Panc1 (cell line): Measurements from ENCODE around the gene SCUBE2. TPM values are rescaled to one million over a fixed set of nuclear protein-coding genes. Genes with fewer than 3 reads are reported as not detected.

Experiments
- ATAC-seq: fragments of 200-7000 bp; cut with Tn5 transposase; 2 replicates; pipeline ENCODE4 v1.9.1; 2020; ENCODE audit warnings: mild to moderate bottlenecking, moderate library complexity
- BruUV-seq: library from RNA; stranded (reverse); fragments of 400-500 nt; replicated peaks from 2 replicates; lab custom pipeline; 2021; lab: Mats Ljungman, UMichigan
- CTCF ChIA-PET: fragments of 300-600 bp; sonication (Branson Sonifier 250); formaldehyde crosslinking; loops from one replicate; lab custom pipeline; 2022; ENCODE audit warnings: antibody characterized with exemption; lab: Charles Lee
- POLR2A ChIA-PET: fragments of 300-600 bp; sonication (Branson Sonifier 250); formaldehyde crosslinking; loops from one replicate; lab custom pipeline; 2022; ENCODE audit warnings: antibody characterized with exemption; lab: Charles Lee
- DNase-seq: peaks from one replicate; pipeline ENCODE4 v3.0.0-alpha.2; 2010; ENCODE audit warnings: low read depth, low spot score
- H3K27ac ChIP-seq: 2 replicates; pipeline ENCODE4 v1.5.1; 2011; ENCODE audit warnings: mild to moderate bottlenecking, low read length, inconsistent platforms
- H3K27me3 ChIP-seq: fragments of 200-500 bp; sonication (Bioruptor generic); 2 replicates; pipeline ENCODE4 v1.6.0; 2014; ENCODE audit warnings: low read length, inconsistent platforms; ENCODE audit not compliant: control insufficient read depth, insufficient read depth
- H3K36me3 ChIP-seq: fragments of 200-500 bp; sonication (Bioruptor generic); 2 replicates; pipeline ENCODE4 v1.5.1; 2014; ENCODE audit warnings: inconsistent platforms, mild to moderate bottlenecking, low read length, moderate library complexity; ENCODE audit not compliant: control insufficient read depth, insufficient read depth
- H3K4me1 ChIP-seq: 2 replicates; pipeline ENCODE4 v1.5.1; 2011; ENCODE audit warnings: inconsistent platforms, mild to moderate bottlenecking, low read length, moderate library complexity; ENCODE audit not compliant: control insufficient read depth, insufficient read depth
- H3K4me3 ChIP-seq, 2 experiments: 2 replicates each; pipeline ENCODE4 v1.5.1; 2011 to 2012; ENCODE audit warnings: low read depth in 2 of 2, low read length in 2 of 2, mild to moderate bottlenecking in 2 of 2, inconsistent platforms in 1 of 2, moderate library complexity in 1 of 2
- H3K9me3 ChIP-seq: fragments of 200-500 bp; sonication (Bioruptor generic); 2 replicates; pipeline ENCODE4 v1.5.1; 2014; ENCODE audit warnings: low read depth, mild to moderate bottlenecking, inconsistent platforms, low read length, moderate library complexity; ENCODE audit not compliant: control insufficient read depth, insufficient read depth
- CTCF ChIP-seq: fragments of 450-650 bp; IDR thresholded peaks from 2 replicates; pipeline ENCODE4 v1.5.1; 2017; ENCODE audit warnings: mild to moderate bottlenecking
- POLR2AphosphoS5 ChIP-seq: IDR thresholded peaks from 2 replicates; pipeline ENCODE4 v1.6.1; 2012; ENCODE audit warnings: mild to moderate bottlenecking, low read depth, low read length, moderate library complexity
- REST ChIP-seq, 2 experiments: IDR thresholded peaks; 2 replicates each; pipeline ENCODE4 v1.6.1; 2011 to 2012; ENCODE audit warnings: low read depth in 2 of 2, control low read depth in 1 of 2, low read length in 1 of 2, mild to moderate bottlenecking in 1 of 2, moderate library complexity in 1 of 2; ENCODE audit not compliant: insufficient read depth in 1 of 2
- SIN3A ChIP-seq: IDR thresholded peaks from 2 replicates; pipeline ENCODE4 v1.6.1; 2012; ENCODE audit warnings: low read depth, mild to moderate bottlenecking, low read length, moderate library complexity, borderline replicate concordance; ENCODE audit not compliant: insufficient read depth
- TCF7L2 ChIP-seq: IDR thresholded peaks from 2 replicates; pipeline ENCODE4 v1.6.1; 2011; ENCODE audit warnings: mild to moderate bottlenecking, low read depth, low read length, inconsistent platforms
- in situ Hi-C: cut with HindIII; loops from 2 replicates; pipeline ENCODE4 v1.10.0; 2016; ENCODE audit warnings: low sequenced_read_pairs, low pct_unique_long_range_greater_than_20kb
- intact Hi-C: fragments of 100-400 bp; cut with micrococcal nuclease; formaldehyde crosslinking; loops from one replicate; pipeline ENCODE4 v1.10.0; 2022; ENCODE audit not compliant: unreplicated experiment
- total RNA-seq: library from RNA; stranded (reverse); gene quantifications from one replicate; pipeline ENCODE4 v1.2.1, GENCODE V29; 2021; ENCODE audit not compliant: unreplicated experiment

The SCUBE2 gene
- total RNA-seq, 1 experiment from 2014 or later: 2.8 TPM

- H3K27ac ChIP-seq: no peak overlapping the region
- H3K27me3 ChIP-seq: no peaks in the 10 kb centered on the region
- in situ Hi-C loops (no loop called here), intact Hi-C loops (no loop called here)
- BruUV-seq: no TSS peak
- no peak for TF ChIP-seq CTCF
- POLR2A ChIA-PET: interaction anchor here (0.5 kb wide), 1 partner anchor 1126 kb away, joined by 6 read pairs; no protein-coding TSS in a partner anchor
- no peaks in the 10 kb centered on the region for H3K36me3 ChIP-seq
- no peaks in the 10 kb centered on the region for H3K4me1 ChIP-seq
- no peak for DNase-seq
- H3K9me3 ChIP-seq: no peaks in the 10 kb centered on the region
- CTCF ChIA-PET: interaction anchor here (0.5 kb wide), 1 partner anchor 42 kb away, joined by 3 read pairs; no protein-coding TSS in a partner anchor
- H3K4me3 ChIP-seq: no peak overlapping the region
- ATAC-seq: no peak
Measured at GRCh38 chr11:9076661-9077060, 14.7 kb downstream of the SCUBE2 start.

- H3K27me3 ChIP-seq: no peaks in the 10 kb centered on the region
- POLR2A ChIA-PET: interaction anchor here (0.5 kb wide), 1 partner anchor 1127 kb away, joined by 6 read pairs; no protein-coding TSS in a partner anchor
- BruUV-seq: no TSS peak
- no peak overlapping the region for H3K27ac ChIP-seq
- H3K9me3 ChIP-seq: no peaks in the 10 kb centered on the region
- TF ChIP-seq CTCF (no peak), SIN3A (no peak), POLR2AphosphoS5 (no peak), REST (IDR thresholded peaks at IDR 0.05; ENCODE audit: insufficient read depth in 1 of 2, low read depth in 2 of 2, low read length in 1 of 2) (no peak), TCF7L2 (no peak)
- in situ Hi-C loops: no loop called here
- no peaks in the 10 kb centered on the region for H3K36me3 ChIP-seq
- ATAC-seq: 0 out of 2 replicates have a peak, but pooled peaks have one; percentile 32
- no peak overlapping the region for H3K4me3 ChIP-seq
- CTCF ChIA-PET: no interaction called here
- H3K4me1 ChIP-seq: no peaks in the 10 kb centered on the region
- DNase-seq: no peak
- intact Hi-C loops: no loop called here
Measured at GRCh38 chr11:9076046-9076445, 15.4 kb downstream of the SCUBE2 start.
